HG02610 (cell line): ENCODE results near the gene MMP23B.
"Not testable (repeated sequence)": the region's sequence is repeated elsewhere in the genome, so short reads cannot be mapped to it uniquely, and the experiment has no call there.

Experiments
- ATAC-seq: cut with Tn5 transposase; IDR thresholded peaks from one replicate; pipeline ENCODE4 v1.9.1; 2021; ENCODE audit warnings: mild to moderate bottlenecking, moderate library complexity; ENCODE audit not compliant: unreplicated experiment

The MMP23B gene

DNA sequence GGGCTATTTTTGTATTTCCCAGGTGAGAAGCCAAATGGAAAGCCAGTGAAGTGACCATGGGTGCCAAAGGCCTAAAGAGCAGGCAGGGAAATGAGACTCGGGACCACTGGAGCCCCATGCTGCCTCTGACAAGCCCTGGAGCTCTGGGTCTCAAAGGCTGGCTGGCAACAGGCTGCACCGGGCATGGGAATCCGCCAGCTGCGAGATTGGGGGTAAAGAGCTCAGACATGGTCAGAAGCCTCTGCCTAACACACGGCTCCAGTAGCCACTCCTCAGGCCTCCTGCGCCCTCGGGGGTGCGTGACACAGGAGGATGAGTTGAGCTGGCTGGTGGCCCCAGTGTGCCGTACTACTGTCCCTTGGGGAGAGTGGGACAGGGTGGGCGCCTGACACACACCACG is 32.3 kb downstream of the MMP23B start:
- not testable (repeated sequence) for ATAC-seq

DNA sequence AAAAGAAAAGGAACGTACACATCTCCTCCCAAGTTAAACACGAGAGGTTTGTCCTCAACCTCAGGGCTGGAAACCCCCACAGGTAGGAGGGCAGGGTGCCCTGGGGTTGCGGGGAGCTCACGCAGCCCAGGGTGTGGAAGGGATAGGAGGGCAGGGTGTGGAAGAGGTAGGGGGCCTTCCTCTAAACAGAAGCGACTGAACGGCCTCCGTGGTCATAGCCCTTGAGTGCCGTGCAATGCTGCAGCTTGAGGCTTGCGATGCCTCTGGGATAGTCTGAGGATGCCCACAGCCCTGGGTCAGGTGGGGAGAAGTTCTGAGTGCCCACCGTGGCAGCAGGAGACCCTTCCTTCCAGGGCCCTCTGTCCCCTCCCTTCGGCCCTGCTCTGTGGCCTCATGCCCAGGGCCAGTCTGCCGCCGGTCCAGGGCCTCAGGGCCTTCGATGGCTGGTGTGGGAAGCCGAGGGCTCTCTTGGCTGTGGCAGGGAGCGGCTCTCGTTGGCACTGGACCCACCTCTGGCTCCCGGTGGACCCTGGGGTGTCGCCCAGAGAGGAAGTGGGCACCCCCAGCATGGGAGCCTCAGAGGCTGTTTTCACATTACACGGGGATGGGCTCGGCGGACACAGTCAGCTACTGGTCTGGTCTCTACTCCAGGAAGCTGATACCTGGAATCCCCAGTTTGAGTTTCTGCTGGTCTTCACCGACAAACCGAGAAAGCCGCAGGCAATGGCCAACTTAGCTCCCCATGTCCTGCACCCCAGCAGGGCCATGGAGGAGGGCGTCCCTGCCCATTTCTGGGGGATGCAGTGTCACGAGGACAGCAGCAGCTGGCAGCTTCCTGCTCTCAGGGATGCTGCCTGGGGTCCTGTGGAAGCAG is 33.2 kb downstream of the MMP23B start:
- ATAC-seq: no peak

DNA sequence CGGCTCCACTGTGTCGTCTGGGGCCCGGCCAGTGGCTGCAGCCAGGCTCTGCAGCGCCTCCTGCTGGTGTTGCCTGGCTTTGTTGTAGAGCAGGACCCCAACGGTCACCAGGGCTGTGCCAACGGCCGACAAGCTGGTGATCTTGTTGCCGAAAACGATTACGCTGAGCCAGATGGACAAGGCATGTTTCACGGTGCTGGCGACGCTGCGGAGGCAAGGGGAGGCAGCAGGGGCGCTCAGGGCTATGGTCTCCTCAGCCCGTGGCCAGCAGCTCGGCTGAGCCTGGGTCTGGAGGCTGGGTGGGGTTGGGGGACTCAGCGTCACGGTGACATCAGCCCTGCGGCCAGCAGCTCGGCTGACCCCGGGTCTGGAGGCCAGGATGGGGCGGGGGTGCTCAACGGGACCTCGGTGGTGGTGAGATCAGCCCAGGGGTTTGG is 33.9 kb downstream of the MMP23B start:
- no peak for ATAC-seq

DNA sequence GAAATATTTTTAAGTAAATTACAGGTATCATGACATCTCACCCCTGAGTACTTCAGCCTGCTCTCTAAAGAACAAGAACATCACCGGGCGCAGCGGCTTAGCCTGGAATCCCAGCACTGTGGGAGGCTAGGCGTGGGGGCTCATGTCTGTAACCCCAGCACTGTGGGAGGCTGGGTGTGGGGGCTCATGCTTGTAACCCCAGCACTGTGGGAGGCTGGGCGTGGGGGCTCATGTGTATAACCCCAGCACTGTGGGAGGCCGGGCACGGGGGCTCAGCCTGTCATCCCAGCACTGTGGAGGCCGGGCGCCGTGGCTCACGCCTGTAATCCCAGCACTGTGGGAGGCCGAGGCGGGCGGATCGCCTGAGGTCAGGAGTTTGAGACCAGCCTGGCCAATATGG is 34.6 kb downstream of the MMP23B start:
- no peak for ATAC-seq

DNA sequence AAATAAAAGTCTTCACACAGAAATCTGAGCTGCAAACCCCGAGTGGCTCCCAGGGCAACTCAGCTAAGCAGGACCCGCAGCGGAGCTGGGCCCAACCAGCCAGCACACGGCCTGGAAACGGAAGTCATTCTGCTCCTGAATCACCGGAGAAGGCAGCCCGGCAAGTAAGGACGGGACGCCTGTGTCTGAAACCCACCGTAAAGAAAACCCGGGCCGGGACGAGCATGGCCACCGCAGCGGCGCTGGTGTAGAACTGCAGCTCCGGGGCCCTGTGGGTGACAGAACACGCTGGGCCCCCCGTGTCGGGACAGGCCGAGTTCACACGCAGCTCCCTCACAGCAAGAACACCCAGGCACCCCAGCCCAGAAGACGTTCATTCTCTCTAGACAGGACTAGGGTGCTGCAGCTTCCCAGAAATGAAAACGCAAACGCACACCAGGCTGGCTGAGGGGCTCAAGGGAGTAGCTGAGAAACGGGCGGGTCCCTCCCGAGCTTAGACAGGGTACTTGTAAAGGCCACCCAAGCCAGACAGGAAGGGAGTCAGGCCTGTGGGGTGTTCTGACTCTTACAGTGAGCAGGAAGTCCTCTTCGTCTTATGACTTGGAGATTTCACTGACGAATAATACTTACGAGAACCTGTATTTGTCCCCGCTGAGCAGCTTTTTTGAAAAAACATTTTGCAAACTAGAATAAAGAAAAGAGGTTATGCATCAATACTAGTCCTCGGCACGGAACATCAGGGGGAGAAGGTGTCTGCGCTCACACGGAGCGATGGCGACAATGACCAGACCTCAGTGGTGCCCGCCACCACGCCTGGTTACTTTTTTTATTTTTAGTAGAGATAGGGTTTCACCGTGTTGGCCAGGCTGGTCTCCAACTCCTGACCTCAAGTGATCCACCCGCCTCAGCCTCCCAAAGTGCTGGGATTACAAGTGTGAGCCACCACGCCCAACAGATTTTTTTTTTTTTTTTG is 37.8 kb downstream of the MMP23B start:
- no peak for ATAC-seq

DNA sequence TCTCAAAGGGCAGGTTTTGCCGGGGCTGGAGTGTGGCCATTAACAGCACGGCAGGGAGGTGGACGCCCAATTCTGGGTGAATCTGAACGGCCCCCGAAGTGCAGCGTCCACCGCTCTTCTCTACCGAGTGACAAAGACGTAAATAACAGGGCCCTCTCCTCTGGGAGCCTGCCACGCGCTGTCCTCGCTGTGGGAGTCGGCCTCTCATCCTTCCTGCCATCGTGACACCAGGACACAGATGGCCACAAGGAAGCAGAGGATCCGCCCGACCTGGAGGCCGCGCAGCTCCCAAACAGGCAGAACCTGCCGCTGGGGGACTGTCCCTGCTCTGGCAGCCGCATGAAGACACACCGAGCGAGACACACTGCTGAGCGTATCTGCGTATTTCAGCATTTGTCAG is 38.9 kb downstream of the MMP23B start:
- ATAC-seq: no peak

DNA sequence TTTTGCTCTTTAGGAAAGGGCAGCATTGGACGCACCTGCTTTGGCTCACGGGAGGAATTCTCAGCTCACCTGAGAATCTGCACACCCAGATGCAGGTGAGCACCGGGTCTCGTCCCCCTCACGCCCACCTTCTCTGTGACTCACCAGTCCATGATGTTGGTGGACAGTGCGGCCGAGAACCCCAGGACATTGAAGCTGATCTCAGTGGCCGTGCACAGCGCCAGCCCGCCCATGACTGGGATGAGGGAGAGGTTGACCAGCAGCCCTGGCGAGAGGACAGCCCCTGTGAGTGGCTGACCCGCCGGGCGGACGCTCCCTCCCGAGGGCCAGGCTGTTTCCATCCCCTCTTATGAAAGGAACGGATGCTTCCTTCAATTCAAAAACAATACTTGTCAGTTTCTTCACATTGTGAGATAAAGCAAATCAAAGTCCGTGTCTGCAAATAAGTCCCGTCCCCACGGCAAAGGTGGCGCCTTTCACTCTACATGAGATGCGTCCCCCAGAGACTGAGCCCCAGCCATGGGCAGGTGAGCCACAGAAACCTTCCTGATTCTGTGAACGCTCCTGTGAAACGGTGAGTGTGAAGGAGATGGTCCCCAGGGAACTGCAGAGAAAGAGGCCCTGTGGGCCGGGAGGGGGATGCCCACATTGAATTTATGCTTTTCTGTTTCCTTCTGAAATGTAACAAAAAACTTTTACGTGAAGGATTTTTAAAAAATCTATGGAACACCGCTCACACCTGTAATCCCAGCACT is 39.6 kb downstream of the MMP23B start:
- no peak for ATAC-seq

DNA sequence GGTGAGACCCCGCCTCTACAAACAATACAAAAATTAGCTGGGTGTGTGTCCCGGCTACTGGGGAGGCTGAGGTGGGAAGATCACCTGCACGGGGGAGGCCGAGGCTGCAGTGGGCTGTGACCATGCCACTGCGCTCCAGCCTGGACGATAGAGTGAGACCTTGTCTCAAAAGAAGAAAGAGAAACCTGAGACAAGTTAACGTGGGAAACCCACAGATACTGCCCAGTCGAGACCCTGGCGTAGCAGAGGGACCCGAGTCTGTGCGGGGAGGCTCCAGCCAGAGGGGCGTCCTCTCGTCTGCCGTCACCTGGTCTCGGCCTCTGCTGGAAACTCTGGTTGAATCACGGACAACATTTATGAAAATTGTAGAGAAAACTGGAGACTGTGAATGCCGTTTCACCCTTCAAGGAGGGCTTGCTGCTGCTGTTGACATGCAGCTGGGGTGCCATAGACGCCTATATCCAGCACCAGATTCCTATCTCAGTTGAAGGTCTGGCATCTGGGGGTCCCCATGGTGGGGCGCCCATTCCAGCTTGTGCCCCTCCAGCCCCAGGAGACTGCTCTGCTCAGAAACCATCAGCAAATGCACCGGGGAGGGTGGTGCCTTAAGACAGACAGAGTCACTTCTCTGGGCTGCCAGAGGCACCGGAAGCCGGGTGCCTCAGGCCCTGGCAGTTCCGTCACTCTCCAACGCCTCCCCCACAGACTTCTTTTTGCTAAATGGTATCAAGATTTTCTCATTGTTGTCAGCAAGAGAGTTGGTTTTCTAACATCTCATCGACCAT is 40.4 kb downstream of the MMP23B start:
- no peak for ATAC-seq

DNA sequence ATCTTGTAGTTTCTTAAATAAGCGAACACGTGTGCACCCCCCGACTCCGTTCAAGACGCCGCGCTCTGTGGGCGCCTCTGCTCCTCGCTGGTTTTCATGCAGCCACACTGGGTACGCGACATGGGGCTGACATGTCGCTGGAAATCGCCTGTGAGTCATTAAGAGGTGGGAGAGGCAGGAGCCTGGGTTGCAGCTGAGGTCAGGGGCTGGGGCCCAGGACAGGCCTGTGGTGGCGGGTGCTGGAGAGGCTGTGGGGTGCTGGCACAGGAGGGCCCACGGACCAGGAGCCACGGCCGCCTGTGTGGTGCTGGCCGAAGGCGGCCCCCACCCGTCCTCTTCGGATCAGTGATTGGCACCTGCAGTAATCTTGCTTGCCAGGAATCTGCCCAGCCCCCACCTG is 42.8 kb downstream of the MMP23B start:
- ATAC-seq: not testable (repeated sequence)

DNA sequence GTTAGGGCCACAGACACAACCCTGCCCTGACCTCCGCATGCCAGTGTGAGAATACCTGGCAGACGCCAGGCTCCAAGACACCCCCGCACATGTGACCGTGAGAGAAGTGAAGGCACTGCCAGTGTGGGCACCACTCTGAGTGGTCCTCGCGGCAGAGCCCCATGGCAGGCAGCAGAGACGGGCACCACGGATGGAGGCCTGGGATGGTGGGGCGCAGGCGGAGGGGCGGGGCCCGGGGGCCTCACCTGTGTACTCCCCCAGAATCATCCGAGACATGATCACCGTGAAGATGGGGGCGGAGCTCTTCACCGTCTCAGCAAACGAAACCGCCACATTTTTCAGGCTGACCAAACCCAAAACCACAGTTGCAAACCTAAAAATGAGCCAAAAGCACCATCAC is 43.2 kb downstream of the MMP23B start:
- not testable (repeated sequence) for ATAC-seq

DNA sequence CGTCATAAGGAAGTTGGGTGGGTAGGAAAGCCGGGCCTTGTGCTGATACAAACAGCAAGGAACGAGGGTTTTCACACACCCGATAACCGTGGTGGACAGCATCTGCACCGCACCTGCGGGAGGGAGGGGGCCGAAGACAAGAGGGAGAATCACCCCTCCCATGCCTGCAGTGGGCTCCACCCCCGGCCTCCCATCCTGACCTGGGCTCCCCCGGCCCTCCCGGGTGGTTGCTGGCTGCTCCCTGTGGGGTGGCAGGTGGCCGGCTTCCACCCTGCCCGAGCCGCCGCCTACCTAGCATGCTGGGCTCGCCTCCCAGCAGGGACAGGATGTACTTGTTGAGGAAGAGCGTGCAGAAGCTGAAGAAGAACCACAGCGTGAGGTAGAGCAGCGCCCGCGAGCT is 44.1 kb downstream of the MMP23B start:
- not testable (repeated sequence) for ATAC-seq

DNA sequence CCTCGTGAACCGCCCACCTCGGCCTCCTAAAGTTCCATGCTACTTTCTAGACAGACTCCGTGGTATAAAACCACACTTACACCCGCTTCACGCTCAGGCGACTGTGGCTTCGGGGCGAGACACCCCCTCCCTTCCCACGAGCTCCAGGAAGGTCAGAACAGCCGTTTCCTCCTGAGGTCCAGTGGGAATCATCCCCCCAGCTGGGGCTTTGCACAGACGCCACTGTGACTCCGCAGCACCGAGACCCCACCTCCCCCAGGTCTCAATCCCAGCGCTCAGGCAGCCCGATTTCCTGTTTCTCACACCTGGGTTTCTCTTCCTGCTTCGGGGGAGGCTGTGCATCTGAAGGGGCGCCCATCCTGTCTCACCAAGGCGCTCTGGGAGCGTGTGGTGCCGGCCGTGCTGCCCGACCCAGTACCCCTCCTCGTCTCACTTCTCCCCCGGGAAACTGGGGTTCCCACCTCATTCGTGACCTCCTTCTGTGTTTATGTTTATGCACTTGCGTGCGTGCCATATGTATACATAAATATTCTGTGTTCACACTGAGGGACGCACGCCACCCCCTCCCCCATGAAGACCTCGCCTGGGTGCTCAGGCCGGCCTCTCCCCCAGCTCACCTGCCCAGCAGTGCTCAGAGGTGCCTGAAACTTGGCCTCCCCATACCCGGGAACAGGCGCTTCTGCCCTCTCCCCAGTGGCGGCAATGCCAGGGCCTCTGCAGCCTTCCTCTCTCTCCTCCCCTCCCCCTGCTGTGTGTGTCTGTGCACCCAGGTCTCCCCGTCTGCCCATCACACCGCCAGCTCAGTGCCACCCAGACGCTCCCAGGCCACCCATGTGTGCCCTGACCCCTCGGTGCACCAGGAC is 46.0 kb downstream of the MMP23B start:
- ATAC-seq: peak; percentile 66

DNA sequence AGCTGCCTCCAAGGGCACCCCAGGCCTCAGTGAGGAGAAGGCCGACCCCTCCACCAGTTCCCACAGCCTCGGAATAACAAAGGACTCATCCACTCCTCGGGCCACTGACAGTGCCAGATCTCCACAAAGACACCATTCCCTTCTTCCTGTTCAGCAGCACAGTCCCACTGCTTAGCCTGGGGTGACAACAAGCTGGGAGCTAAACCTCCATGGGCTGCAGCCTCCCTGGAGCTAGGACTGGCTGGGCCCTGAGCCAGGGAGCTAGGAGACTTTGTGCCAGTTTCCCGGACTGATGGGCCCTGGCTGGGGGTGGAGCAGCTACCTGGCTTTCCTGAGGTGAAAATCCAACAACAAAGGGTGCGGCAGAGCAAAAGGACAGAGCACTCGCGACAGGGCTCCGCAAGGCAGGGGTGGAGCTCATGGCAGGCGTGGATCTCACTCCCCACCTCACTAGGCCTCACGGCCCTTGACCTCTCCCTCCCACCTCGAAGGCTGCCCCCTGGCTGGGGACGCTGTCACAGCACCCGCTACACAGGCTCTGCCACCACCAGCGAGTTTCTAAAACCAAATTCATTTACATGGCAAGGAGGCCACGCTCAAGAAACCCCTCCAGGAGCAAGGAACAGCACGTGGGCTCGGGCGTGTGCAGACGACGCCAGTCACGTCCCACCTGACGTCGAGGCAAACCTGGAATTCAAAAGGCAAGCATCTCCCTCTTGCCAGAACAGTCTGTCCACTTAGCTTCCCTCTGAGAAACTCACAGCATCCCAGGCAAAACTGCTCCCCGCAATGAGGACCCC is 46.8 kb downstream of the MMP23B start:
- ATAC-seq: peak; percentile 4

DNA sequence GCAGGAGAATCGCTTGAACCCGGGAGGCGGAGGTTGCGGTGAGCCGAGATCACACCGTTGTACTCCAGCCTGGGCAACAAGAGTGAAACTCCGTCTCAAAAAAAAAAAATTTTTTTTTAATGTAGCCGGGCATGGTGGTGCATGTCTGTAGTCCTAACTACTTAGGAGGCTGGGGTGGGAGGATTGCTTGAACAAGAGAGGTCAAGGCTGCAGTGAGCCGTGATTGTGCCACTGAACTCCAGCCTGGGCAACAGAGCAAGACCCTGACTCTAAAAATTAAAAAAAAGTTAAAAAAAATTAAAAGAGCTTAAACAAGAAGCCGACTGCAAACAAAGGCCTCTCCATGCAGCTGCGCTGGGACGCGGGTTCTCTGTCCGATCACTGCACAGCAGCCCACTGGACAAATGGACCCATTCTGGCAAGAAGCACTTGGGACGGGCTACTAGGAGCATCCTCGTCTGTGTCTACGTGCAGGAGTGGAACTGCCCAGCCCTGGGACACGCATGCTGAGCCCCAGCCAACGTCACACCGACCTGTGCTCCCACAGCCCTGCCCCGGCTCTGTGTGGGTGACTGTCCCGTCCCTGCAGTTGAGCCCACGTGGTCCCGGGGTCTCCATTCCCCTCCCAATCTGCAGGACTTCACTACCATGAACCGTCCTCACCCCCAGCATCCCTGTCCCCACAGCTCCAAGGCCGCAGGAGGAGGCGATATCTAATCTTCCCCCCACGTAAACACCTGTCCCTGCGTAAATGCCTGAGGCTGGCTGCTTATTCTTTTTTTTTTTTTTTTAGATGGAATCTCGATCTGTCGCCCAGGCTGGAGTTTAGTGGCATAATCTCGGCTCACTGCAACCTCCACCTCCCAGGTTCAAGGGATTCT is 48.3 kb downstream of the MMP23B start:
- ATAC-seq: no peak

DNA sequence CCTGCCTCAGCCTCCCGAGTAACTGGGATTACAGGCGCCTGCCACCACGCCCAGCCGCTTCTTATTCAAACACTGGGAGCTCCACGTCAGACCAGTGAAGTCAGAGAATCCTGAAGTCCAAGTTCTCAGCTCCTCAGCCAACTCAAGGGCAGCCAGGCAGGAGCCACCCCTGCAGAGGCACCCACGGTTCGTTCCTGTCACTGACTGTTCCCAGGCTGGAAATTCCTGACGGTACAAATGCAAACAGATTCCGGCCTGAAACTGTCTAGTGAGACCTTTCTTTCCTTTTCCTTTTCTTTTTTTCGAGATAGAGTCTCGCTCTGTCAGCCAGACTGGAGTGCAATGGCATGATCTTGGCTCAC is 48.9 kb downstream of the MMP23B start:
- ATAC-seq: no peak

DNA sequence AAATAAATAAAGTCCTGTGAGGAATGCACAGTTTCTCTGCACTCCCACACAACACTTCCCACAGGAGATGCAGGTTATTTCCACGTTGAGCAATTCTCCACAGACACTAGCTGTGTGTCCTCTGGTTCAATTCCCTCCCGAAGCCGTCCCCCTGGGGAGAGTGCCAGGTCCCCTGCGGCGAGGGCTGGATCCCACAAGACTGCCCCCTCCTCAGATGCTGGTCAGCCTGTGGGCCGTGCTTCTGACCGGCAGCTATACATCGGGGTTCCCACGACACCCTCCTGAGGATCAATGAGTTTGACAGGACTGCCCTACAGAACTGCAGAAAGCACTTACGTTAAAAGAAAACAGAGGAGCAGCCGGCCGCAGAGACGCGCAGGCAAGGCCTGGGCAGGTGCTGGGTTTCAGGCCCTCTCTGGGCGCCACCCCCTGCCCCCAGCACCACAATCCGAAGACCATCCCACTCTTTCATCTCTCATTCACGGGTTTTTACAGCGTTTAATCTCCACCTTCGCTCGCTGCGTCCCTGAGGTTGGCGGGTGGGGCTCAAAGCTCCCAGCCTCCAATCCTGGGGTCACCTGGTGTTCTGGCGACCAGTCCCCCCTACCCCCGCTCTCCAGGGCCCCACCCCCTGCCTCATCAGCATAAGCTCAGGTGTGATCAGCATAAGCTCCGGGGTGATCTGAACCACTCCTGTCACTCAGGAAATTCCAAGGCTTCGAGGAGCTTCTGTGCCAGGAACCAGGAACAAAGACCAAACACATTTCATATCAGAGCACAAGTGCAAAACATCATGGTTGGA is 51.3 kb downstream of the MMP23B start:
- ATAC-seq: no peak
